GM19351 (cell line): ENCODE measurements around the gene SLC52A3.
"Not testable (repeated sequence)": the region's sequence is repeated elsewhere in the genome, so short reads cannot be mapped to it uniquely, and the experiment has no call there.

ENCODE experiments used
- ATAC-seq: cut with Tn5 transposase; IDR thresholded peaks from one replicate; pipeline ENCODE4 v1.9.1; 2021; ENCODE audit warnings: mild to moderate bottlenecking, moderate library complexity; ENCODE audit not compliant: unreplicated experiment

The SLC52A3 gene

DNA sequence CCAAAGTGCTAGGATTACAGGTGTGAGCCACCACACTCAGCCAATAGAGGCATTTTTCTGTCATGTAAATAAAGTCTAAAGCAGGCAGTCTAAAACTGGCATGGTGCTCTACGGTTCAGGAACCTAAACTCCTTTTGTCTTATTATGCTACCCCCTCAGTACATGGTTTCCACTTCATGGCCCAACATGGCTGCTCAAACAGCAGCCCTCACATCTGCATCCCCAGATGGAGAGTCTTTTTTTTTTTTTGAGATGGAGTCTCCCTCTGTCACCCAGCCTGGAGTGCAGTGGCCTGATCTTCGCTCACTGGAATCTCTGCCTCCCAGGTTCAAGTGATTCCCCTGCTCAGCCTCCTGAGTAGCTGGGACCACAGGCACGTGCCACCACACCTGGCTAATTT lies 38.3 kb downstream of the SLC52A3 start:
- no peak for ATAC-seq

- no peak for ATAC-seq
Measured at GRCh38 chr20:728256-728944, 39.9 kb downstream of the SLC52A3 start.

- no peak for ATAC-seq
Measured at GRCh38 chr20:726160-726559, 42.1 kb downstream of the SLC52A3 start.

DNA sequence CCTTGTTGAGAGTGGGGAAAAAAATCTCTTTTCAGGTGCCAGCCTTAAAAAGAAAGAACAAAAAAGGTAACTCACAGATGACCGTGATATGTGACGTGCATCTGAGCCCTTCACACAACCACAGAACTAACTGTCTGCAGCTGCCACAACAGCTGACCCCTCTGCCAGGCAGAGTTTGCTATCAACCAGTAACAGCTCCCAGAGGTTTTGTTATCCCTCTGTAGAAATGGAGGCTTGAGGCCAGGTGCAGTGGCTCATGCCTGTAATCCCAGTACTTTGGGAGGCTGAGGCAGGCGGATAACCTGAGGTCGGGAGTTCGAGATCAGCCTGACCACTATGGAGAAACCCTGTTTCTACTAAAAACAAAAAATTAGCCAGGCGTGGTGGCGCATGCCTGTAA lies 42.8 kb downstream of the SLC52A3 start:
- ATAC-seq, result no peak

GRCh38 chr20:724797-725196 lies 43.5 kb downstream of the SLC52A3 start:
- ATAC-seq, result not testable (repeated sequence)

- ATAC-seq, result no peak
Measured at GRCh38 chr20:723756-724155, 44.5 kb downstream of the SLC52A3 start.

DNA sequence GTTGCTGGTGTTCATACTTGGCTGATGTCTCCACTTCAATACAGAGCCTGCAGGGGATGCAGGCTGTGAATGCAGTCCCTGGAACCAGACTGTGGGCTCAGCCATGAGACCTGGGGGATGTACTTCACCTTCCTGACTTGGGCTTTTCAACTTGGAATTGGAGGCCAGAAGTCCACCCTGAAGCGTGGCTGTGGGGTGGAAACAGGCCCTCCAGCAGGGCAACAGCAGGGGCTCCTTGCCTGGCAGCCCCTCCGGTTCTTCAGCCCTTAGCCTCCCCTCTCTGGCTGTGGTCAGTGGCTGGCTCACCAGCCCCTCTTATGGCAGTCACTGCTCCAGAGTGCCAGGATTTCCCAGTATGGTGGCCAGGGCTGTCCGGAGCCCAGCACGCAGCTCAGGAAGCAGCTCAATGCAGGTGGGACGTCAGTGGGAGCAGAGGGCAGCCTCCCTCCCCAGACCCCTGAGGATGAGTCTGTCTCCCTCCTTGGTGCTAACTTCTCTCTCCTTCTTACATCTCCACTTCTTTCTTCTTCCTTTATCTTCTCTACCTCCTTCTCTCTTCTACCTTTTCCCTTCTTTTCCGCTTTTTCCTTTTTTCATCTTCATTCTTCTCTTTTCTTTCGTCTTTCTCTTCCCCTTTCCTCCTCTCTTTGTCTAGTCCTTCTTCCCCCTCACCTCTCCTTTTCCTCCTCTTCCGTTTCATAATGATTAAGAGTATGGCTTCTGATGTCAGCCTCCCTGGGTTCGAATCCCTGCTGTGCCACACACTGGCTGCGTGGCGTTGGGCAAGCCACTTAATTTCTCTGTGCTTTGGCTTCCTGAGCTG lies 45.3 kb downstream of the SLC52A3 start:
- ATAC-seq, result no peak

DNA sequence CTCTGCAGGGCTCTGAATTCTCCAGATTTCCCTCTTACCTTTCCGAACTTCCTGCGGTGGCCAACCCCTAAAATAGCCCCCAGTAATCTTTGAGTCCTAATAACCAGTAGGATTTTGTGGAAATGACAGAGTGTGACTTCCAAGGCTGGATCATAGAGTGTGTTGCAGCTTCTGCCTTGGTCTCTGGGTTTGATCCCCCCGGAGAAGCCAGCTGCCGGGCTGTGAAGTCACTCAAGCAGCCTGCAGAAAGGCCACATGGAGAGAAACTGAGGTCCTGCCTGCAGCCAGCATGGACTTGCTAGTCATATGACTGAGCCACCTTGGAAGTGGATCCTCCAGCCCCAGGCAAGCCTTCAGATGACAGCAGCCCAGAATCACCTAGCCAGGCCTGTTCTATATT lies 46.4 kb downstream of the SLC52A3 start:
- ATAC-seq, result no peak

- no peak for ATAC-seq
Measured at GRCh38 chr20:719816-720215, 48.5 kb downstream of the SLC52A3 start.

- no peak for ATAC-seq
Measured at GRCh38 chr20:719068-719467, 49.2 kb downstream of the SLC52A3 start.

GRCh38 chr20:717832-718231 lies 50.5 kb downstream of the SLC52A3 start:
- no peak for ATAC-seq

DNA sequence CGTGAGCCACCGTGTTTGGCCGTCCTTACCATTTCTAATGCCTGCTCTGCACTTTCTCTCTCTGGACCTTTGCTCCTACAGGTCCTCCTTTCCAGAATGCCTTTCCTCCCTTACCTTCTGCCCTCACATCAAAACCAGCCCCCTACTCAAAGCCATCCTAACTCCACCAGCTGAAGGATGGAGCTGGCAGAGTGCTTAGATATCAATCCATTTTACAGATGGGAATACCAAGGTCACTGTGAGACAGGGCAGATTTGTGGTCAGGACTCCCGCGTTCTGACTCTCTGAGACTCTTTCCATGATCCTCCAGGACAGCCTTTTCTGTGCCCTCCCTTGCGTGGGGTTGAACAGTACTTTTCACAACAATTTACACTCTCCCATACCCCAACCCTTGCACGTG lies 51.0 kb downstream of the SLC52A3 start:
- no peak for ATAC-seq

- no peak for ATAC-seq
Measured at GRCh38 chr20:714453-714852, 53.8 kb downstream of the SLC52A3 start.

DNA sequence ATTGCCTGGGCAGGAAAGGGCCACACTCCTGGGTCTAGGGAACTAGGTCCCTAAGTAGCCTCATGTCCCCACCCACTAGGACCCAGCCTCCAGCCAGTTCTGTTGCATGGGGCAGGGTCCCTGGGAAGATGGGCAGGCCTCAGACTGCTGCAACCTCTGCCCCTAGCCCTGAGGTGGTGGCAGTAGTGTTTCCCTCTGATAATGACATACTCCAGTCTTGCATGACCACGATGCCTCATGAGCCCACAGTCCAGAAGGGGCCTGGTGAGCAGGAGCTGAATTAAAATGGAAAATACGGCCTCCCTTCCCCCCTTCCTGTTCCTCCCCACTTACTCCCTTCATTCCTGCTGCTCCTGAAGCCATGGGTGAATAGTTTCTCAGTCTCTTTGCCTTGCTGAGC lies 56.7 kb downstream of the SLC52A3 start:
- ATAC-seq, result no peak

GRCh38 chr20:710780-711450 lies 57.4 kb downstream of the SLC52A3 start:
- ATAC-seq, result no peak
